HG03045 (cell line): ENCODE data around the gene NLRC5.
"Not testable (repeated sequence)": the region's sequence is repeated elsewhere in the genome, so short reads cannot be mapped to it uniquely, and the experiment has no call there.

Experiments used
- ATAC-seq: cut with Tn5 transposase; IDR thresholded peaks from one replicate; pipeline ENCODE4 v1.9.1; 2021; ENCODE audit warnings: mild to moderate bottlenecking, moderate library complexity; ENCODE audit not compliant: unreplicated experiment

Gene NLRC5

DNA sequence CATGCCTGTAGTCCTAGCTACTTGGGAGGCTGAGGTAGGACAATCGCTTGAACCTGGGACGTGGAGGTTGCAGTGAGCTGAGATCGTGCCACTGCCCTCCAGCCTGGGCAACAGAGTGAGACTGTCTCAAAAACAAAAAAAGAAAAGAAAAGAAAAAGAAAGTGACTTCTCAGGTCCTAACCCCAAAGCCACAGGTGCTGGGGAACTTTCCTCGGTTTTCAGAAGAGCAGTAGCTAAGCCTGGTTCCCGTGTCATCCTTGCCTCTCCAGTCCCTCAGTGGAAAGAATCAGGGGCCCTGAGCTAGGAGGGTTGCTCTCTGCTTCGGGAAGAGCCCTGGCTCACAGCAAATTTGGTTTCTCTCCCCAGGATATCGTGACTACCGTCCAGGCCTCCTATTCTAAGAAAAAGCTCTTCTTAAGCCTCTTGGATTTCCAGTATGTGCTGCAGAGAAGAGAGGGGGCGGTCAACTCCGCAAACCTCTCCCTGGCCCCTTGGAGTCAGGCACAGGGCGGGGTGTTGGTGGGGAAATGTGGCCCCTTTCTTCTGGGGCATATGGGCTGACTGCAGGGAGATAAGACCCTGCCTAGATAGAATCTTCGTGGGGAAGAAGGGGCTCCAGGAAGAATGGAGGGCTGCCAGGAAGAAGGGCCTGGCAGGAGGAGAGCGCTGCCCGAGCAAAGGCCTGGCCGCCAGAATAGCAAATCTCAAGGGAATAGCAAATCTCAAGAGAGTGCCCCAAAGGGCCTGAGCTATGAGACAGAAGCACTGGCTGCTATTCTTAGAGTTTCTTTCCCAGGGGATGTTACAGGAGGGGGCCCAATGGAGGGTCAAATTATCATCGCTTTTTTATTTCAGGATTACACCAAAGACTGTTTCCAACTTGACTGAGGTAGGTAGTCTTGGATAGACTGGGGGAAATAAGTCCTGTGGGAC lies 8.3 kb upstream of the NLRC5 start:
- no peak for ATAC-seq

DNA sequence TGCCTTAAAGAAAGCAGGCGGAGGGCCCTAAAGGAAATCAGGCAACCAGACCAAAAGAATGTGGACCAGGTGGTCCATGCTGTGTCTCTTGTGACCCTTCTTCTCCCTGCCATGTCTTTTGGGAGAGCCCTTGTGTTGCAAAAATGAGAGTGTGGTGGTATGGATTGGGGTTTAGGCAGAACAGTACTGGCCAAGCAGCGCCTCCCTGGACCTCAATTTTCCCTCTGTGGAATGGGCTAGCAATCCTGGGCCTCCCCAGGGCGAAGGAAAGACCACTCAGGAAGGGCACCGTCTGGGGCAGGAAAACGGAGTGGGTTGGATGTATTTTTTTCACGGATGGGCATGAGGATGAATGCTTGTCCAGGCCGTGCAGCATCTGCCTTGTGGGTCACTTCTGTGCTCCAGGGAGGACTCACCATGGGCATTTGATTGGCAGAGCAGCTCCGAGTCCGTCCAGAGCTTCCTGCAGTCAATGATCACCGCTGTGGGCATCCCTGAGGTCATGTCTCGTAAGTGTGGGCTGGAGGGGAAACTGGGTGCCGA lies 7.6 kb upstream of the NLRC5 start:
- no peak for ATAC-seq

DNA sequence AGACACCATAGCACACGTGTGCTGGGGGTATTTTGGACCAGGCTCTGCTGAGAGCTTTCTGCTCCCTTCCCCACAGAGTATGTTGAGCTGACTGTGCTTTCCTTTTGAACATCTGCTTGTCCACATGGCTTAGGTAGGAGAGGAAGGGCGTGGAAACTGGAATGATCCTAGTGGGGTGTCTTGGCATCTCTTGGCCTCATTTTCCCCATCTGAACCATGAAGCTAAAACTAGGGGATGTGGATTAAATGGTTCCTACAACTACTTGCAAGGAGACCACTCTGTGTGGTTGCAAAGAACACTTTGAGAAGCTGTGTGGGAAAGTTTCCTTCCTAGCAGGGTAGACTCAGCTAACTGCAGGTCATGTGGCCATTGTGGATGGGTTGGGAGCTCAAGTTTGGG lies 6.7 kb upstream of the NLRC5 start:
- ATAC-seq, result no peak

DNA sequence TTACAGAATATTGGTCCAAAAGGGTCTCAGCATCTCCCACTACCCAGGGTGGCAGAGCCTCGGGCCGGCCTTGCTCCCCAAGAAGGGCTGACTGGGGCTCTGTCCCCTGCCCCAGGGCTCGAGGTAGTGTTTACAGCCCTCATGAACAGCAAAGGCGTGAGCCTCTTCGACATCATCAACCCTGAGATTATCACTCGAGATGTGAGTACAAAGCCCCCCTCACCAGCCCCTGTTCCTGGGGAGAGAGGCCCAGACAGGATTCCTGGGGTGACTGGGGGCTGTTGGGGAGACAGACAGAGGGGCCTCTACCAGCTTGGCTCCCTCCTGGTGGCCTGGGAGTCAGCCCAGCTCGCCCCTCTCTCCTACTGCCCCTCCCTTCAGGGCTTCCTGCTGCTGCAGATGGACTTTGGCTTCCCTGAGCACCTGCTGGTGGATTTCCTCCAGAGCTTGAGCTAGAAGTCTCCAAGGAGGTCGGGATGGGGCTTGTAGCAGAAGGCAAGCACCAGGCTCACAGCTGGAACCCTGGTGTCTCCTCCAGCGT lies 6.1 kb upstream of the NLRC5 start:
- no peak for ATAC-seq

DNA sequence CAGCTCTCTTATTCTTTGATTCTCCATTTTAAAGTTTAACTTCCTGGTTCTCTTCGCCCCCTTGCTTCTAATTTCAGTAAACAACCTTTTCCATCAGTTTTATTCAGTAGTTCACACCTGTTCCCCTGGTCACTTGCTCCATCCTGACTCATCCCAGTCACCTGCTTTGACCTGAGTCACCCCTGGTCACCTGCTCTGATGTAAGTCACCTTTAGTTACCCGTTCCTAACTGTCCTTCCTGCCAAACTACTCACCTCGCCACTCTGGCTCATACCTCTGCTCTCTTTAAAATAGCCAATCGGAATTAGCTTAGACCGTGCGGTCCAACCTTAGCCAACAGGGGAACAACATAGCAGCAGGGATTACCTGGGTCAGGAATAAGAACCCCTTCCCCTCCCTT lies 4.7 kb upstream of the NLRC5 start:
- no peak for ATAC-seq

DNA sequence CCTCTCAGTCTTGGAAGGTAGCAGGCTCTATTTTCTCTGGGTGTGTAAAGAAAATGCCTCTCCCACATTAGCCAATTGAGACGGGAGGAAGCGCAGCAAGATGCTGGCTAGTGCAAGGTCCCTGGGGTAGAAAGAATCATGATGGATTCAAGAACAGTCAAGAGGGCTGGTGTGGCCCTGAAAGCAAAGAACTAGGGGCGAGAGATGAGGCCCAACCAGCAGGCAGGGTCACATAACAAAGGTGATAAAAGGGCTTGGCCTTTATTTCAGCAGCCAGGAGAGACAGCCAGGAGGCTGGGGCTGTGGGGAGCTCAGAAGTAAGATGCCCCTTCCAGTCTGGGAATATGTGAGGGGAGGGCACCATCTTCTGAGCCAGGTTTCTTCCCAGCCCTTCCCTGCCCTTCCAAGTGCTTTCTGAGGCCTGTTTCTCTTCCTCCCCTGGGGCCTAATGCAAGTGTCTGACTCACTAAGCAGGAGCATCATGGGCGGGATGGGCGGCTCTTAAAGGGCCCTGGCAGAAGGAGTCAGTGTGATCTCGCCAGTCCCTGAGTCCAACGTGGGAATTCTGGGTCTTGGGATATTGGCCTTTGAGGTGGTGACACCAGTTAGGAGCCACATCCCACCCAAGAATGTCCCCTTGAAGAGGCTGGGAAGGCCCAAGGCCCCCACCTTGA lies 3.9 kb upstream of the NLRC5 start:
- ATAC-seq, result no peak

DNA sequence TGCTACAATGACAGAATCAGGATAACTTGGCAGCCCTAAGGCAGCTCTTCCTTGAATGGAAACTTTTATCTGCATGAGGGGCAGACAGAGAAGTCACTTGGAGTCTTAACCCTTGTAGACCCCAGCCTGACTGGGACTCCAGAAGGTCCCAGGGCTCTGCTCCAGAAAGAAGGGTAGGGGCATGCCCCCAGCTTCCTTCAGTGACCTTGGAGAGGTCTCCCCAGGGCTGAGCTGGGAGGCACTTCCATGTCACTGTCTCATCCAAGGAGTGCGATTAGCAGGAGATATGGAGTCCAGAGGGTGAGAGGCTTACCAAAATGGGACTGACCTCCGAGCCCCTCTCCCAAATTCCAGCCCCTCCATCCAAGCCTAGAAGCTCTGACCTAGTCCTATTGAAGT lies 3.4 kb upstream of the NLRC5 start:
- no peak for ATAC-seq

- ATAC-seq, result no peak
These were observed 3.0 kb upstream of the NLRC5 start for GRCh38 chr16:56986361-56986760.

GRCh38 chr16:56986908-56987307 lies 2.4 kb upstream of the NLRC5 start:
- ATAC-seq, result not testable (repeated sequence)

- no peak for ATAC-seq
These were observed 1.7 kb upstream of the NLRC5 start for GRCh38 chr16:56987692-56988091.

GRCh38 chr16:56988161-56988947 lies 1.0 kb upstream of the NLRC5 start:
- no peak for ATAC-seq

DNA sequence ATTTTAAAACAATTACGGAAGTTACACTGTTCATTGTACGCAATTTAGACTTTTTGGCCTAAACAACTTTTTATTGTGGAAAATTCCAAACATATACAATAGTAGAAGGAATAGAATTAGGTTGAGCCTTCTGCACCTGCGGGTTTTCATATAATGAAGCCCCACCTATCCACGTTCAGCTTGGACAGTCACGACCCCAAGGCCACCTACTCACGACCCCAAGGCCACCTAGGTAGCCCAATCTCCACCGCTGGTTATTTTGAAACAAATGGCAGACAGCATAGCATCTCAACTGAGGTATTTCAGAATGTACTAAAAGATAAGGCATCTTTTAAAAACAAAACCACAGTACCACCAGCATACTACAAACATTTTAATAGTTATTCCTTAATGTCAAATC lies 631 bp downstream of the NLRC5 start:
- ATAC-seq, result no peak

DNA sequence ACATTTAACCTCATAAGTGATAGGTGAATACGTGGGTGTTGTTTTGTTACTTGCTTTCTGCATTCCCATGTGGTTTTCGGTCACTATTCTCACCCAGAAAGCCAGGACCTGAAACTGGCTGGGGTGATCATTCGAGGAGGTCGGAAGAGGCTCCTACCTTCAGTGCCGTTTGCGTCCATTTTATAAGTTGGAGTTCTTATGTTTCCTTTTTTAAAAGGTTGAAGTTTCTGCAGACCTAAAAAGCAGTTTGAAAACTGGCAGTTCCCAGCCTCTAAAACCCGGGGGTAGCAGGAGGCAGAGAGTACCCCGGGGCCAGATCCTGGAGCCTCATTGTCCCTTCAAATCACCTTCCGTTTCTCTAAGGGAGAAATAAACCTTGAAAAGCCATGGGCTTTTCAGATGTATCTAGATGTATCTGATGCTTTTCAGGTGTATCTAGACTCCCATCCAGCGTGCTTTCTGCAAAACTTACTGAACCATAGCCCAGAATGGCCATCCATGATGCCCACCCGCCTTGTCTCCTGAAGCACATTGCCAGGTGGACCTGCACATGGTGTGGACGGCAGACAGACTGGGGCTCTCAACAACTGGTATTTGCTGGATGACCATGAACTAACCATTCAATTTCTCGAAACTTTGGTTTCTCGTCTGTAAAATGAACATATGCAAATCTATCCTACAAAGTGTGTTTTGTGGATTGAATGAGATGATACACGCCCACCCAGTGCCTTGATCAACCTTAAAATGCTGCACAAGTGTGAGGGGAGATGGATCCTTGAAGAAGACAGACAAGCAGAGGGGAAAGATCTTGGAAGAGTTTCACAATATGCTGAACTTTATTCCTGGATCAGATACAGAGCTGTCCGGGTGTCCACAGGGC lies 1.3 kb downstream of the NLRC5 start:
- ATAC-seq, result no peak

DNA sequence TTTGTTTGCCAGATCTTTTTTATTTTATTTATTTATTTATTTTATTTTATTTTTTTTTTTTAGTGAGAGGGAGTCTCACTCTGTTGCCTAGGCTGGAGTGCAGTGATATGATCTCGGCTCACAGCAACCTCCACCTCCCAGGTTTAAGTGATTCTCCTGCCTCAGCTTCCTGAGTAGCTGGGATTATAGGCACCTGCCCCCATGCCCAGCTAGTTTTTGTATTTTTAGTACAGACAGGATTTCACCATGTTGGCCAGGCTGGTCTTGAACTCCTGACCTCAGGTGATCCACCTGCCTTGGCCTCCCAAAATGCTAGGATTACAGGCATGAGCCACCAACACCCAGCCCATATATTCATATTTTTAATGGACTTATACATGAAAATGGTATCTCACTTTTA lies 3.1 kb downstream of the NLRC5 start:
- not testable (repeated sequence) for ATAC-seq

GRCh38 chr16:56993204-56993603 lies 3.8 kb downstream of the NLRC5 start:
- ATAC-seq, result no peak

GRCh38 chr16:56994311-56994710 lies 5.0 kb downstream of the NLRC5 start:
- no peak for ATAC-seq

- no peak for ATAC-seq
These were observed 5.9 kb downstream of the NLRC5 start for GRCh38 chr16:56995136-56995805.

- no peak for ATAC-seq
These were observed 7.9 kb downstream of the NLRC5 start for GRCh38 chr16:56997264-56997663.

- no peak for ATAC-seq
These were observed 8.6 kb downstream of the NLRC5 start for GRCh38 chr16:56997931-56998330.
